ENCODE results near the gene CYB5R2.

Gene CYB5R2

DNA sequence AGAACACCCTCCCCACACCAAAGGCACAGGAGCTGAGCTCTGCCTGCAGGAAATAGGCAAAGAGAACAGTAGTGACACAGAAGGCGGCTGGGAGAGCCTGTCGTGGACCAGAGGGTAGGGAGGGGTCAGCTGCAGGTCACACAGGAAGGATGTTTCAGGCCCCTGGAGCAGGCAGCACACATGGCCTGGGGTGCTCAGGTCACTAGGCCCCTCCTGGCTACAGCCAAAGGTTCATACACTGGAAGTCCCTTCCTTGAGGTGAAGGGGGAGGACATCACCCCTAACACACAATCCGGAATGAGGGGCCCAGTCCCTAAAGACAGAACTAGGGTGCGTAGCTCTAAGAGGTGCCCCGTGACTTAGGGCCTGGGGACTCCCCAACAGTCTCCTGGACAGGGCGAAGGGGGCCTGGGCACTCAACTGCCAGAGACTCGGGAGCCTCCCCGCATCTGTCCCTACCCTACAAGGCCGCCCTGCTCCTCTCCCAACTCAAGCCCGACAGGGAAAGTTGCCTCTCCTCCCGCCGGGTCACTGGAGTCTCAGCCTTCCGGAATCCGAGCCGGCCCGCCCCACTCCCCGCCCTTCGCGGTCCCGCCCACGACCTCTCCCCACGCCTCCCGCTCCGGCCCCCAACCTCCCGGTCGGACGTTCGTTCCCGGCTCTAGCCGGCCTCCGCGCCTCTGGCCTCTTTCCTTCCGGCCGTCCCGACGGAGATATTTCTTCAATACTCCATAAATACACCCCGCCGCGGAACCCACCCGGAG is at the start of gene CYB5R2:
Gene CYB5R2 (minus strand): TSS at position 541 of the 764 bp plus-strand sequence. CDS start 675 bp downstream, outside the sequence.
- Mint-ChIP-seq H3K27me3 (peaks cover 35% of the 10 kb centered on the region), H3K27ac (no peak within 1 kb of the TSS), H3K9me3 (ENCODE audit: low read depth) (no peaks in the 10 kb centered on the region), H3K4me3 (peak within 1 kb of the TSS; percentile 82), H3K36me3 (no peaks in the 10 kb centered on the region), H3K4me1 (ENCODE audit: low read depth) (peaks cover 11% of the 10 kb centered on the region)

DNA sequence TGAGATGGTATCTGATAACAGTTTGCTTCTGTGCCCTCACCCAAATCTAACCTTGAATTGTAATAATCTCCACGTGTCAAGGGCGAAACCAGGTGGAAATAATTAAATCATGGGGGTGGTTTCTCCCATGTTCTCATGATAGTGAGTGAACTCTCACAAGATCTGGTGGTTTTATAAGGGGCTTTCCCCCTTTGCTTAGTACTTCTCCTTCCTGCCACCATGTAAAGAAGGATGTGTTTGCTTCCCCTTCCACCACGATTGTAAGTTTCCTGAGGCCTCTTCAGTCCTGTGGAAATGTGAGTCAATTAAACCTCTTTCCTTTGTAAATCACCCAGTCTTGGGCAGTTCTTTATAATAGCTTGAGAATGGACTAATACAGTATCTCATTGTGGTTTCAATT is 41.5 kb upstream of the CYB5R2 start:
- Mint-ChIP-seq H3K27ac (no peak overlapping the region), H3K9me3 (ENCODE audit: low read depth) (no peaks in the 10 kb centered on the region), H3K36me3 (no peaks in the 10 kb centered on the region), H3K4me3 (no peak overlapping the region), H3K27me3 (peaks cover 22% of the 10 kb centered on the region), H3K4me1 (ENCODE audit: low read depth) (no peaks in the 10 kb centered on the region)

DNA sequence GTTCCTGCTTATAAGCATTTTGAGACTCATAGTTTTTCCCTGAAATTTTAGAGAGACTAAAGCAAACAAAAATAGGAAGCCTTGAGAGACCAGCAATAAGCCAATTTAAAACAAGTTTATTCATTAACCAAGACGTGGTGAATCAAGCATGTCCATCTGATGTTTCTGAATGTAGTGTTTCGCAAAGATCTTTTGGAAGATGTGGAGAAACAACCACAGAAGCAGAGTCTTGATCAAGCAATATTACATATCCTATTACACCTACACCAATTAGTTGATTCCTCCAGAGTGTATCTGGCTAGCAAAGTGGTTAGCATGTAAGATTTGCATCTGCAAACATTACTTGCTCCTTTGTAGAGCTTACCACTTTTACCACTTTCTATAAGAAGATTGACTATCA is 33.1 kb upstream of the CYB5R2 start, which contains the start of gene OVCH2:
Gene OVCH2 (minus strand): TSS at position 101 of the 400 bp plus-strand sequence. CDS start 83 bp downstream, at position 18.
- Mint-ChIP-seq H3K9me3 (ENCODE audit: low read depth) (no peaks in the 10 kb centered on the region), H3K27me3 (peaks cover 17% of the 10 kb centered on the region), H3K4me1 (ENCODE audit: low read depth) (no peaks in the 10 kb centered on the region), H3K27ac (no peak within 1 kb of the TSS), H3K4me3 (no peak within 1 kb of the TSS), H3K36me3 (no peaks in the 10 kb centered on the region)

DNA sequence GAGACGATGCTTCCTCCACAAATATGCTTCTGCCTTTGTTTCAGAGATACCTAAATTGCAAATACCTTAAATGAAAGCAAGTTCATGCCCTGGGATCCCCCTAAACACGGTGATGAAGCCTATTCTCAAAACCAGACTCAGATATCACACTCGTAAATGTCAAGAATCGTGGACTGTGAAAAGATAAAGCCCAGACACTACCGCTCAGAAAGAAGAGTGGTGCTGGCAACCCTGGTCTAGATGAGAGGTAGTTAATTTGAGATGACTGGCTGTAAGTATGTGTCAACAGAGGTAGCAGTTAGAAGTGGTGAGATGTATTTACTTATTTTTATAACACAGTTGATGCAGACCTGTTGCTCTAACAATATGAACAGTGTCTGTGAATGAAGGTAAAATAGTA is 30.4 kb upstream of the CYB5R2 start:
- H3K4me1 Mint-ChIP-seq (ENCODE audit: low read depth) = no peaks in the 10 kb centered on the region
- H3K36me3 Mint-ChIP-seq = no peaks in the 10 kb centered on the region
- H3K9me3 Mint-ChIP-seq (ENCODE audit: low read depth) = no peaks in the 10 kb centered on the region
- H3K27ac Mint-ChIP-seq = no peak overlapping the region
- no peak overlapping the region for H3K4me3 Mint-ChIP-seq
- peaks cover 10% of the 10 kb centered on the region for H3K27me3 Mint-ChIP-seq

DNA sequence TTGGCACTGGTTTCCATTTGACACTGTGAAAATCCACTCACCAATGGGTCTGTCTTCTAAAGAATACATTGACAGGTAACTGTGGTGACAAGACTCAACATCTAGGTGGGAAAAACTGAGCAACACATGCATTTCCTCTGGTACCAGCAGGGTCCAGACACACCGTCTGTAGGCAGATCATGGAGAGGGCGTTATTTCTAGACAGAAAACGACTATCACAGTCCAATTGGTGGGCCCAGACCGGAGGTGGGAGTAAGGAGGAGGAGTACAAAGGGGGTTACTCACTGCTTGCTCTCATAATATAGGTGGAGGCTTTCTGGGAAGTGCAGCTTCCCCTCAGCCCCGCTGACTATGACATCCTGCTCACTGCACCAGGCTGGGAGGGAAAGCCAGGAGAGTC is 23.1 kb upstream of the CYB5R2 start:
- H3K27me3 Mint-ChIP-seq = peaks cover 16% of the 10 kb centered on the region
- no peaks in the 10 kb centered on the region for H3K4me1 Mint-ChIP-seq (ENCODE audit: low read depth)
- no peaks in the 10 kb centered on the region for H3K9me3 Mint-ChIP-seq (ENCODE audit: low read depth)
- H3K27ac Mint-ChIP-seq = no peak overlapping the region
- H3K36me3 Mint-ChIP-seq = no peaks in the 10 kb centered on the region
- H3K4me3 Mint-ChIP-seq = no peak overlapping the region

DNA sequence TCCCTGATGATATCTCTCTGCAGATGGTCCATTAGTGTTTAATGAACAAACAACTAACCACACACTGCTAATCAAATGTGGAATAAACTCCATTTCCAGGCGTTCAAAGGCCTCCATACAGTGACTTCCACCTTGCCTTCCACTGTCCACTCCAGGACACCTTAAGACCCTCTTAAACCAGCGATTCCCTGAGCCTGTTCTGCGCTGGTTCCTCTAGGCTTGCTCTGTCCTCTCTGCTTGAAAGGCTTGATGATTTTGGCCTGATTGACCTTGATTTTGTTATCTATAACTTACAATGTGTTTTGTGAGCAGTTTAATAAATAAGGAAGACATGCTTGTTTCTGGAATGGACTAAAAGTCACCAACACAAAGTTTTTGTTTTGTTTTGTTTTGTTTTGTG is 20.9 kb upstream of the CYB5R2 start:
- H3K4me1 Mint-ChIP-seq (ENCODE audit: low read depth) = no peaks in the 10 kb centered on the region
- H3K9me3 Mint-ChIP-seq (ENCODE audit: low read depth) = no peaks in the 10 kb centered on the region
- H3K27me3 Mint-ChIP-seq = peaks cover 18% of the 10 kb centered on the region
- no peak overlapping the region for H3K27ac Mint-ChIP-seq
- no peak overlapping the region for H3K4me3 Mint-ChIP-seq
- H3K36me3 Mint-ChIP-seq = no peaks in the 10 kb centered on the region

DNA sequence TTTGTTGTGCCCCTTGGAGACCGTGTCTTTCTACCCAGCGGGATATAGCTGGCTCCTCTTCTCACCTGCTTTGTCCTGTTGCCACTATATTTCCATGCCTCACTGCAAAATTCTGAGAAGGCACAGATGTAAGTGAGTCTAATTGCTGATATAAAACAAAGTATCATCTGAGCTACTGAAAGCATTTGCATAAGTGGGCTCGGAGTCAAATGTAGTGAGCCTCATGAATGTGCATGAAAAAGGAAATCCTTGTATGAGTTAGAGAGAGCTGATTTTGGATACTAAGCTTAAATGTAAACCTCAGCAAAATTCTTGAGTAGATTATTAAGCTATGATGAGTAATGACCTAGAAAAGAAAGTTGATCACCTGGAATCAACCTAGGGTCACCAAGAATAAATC is 19.1 kb upstream of the CYB5R2 start:
- Mint-ChIP-seq H3K36me3 (no peaks in the 10 kb centered on the region), H3K4me3 (no peak overlapping the region), H3K9me3 (ENCODE audit: low read depth) (no peaks in the 10 kb centered on the region), H3K27me3 (peaks cover 21% of the 10 kb centered on the region), H3K27ac (no peak overlapping the region), H3K4me1 (ENCODE audit: low read depth) (no peaks in the 10 kb centered on the region)

DNA sequence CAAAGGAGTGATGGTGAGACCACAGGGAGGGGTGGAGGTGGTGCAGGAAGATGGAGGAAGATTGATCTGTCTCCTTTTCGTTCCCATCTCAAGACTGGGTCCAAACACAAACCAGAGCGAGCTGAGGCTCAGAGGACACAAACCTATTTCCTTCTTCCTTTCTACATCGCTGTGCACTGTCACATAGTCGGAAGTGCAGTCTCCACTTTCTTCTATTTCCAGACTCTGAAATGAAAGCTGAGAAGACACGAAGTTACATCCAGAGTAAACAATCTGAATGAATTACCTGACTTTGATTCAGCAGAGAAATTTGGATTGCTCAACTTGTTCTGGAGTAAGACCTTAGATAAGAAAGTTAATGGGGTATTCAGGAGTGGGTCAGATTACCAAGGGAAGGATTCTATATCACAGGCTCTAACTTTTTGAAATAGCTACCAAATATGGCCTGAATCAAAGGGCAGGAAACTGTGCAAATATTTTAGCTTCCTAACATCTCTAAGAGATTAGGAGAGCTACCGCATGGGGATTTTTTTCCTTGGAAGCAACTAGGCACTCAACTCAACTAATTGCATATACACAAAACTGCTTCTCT is 18.6 kb upstream of the CYB5R2 start:
- Mint-ChIP-seq H3K4me3 (no peak overlapping the region), H3K27me3 (peaks cover 21% of the 10 kb centered on the region), H3K36me3 (no peaks in the 10 kb centered on the region), H3K4me1 (ENCODE audit: low read depth) (no peaks in the 10 kb centered on the region), H3K27ac (no peak overlapping the region), H3K9me3 (ENCODE audit: low read depth) (no peaks in the 10 kb centered on the region)

DNA sequence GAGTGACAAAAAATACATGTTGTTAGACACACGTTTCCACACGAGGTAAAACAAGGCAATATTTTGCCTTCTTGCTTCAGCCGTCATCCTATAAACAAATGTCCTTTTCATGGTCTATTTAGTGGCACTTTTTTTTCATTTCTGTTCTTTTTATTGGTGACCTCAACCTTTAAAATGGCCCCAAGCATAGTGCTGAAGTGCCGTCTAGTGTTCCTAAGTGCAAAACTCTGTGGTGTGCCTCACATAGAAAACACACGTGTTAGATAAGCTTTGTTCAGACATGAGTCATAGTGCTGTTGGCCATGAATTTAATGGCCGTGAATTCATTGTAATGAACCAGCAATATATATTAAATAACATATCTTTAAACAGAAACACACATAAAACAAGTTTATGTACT is 17.3 kb upstream of the CYB5R2 start:
- Mint-ChIP-seq H3K4me1 (ENCODE audit: low read depth) (no peaks in the 10 kb centered on the region), H3K27me3 (peaks cover 21% of the 10 kb centered on the region), H3K9me3 (ENCODE audit: low read depth) (no peaks in the 10 kb centered on the region), H3K27ac (no peak overlapping the region), H3K4me3 (no peak overlapping the region), H3K36me3 (no peaks in the 10 kb centered on the region)

DNA sequence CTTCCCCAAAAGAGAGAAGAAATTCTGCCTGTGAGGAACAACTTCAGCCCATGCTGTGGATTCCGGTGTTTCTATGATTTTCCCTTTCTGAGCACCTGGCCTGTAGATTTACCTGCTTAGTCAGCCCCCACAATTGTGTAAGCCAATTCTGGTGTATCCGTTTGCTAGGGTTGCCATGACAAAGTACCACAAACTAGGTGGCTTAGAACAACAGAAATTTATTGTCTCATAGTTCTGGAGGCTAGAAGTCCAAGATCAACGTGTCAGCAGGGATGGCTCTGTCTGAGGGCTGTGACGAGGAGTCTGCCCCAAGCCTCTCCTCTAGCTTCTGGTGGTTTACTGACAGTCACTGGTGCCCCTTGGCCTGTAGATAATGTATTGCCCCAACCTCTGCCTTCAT is 15.9 kb upstream of the CYB5R2 start:
- Mint-ChIP-seq H3K4me3 (no peak overlapping the region), H3K27me3 (peaks cover 20% of the 10 kb centered on the region), H3K36me3 (no peaks in the 10 kb centered on the region), H3K27ac (no peak overlapping the region), H3K9me3 (ENCODE audit: low read depth) (no peaks in the 10 kb centered on the region), H3K4me1 (ENCODE audit: low read depth) (no peaks in the 10 kb centered on the region)

DNA sequence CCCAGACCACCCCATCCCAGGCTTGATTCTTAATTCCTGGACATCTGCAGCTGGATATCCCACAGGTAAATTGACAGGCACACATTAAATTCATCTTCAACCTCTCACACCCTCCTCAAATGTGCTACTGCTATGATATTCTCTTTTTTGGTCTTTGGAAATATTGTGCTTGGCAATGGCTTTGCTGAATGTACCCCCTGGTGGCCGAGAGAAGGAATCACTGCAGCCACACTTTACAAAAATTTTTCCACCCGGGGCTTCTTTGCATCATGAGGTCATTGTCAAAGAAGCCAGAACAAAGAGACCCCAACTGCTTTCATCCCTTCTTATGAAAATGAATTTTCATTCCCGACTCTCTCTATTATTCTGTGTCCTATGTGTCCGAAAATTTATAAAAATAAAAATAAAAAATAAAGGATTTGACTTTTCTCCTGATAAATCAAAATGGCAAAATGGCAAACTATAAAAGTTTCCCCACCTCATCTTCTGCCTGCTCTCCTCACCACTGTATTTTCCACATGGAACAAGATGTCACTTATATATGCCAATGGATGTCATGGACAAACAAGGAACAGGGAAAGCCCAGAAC is 15.0 kb upstream of the CYB5R2 start:
- no peak overlapping the region for H3K4me3 Mint-ChIP-seq
- H3K36me3 Mint-ChIP-seq = no peaks in the 10 kb centered on the region
- no peak overlapping the region for H3K27ac Mint-ChIP-seq
- no peaks in the 10 kb centered on the region for H3K4me1 Mint-ChIP-seq (ENCODE audit: low read depth)
- no peaks in the 10 kb centered on the region for H3K9me3 Mint-ChIP-seq (ENCODE audit: low read depth)
- peaks cover 11% of the 10 kb centered on the region for H3K27me3 Mint-ChIP-seq

DNA sequence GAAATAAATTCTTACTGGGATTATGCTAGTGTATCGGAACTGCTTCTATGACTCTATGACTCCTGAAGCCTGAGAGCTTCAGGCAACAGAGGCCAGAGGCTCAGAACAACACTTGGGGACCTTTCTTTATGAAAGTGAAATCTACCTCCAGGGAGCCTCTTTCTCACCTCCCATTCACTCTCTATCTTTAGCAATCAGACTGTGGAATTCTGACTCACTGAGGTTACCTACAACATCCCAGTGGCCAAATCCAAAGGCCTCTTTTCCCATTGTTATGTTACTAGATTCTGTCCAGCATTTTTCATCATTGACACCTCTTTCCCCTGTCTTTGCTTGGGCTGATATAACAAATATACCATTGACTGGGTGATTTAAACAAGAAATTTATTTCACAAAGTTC is 14.1 kb upstream of the CYB5R2 start:
- Mint-ChIP-seq H3K27me3 (peaks cover 9% of the 10 kb centered on the region), H3K27ac (no peak overlapping the region), H3K4me3 (no peak overlapping the region), H3K9me3 (ENCODE audit: low read depth) (no peaks in the 10 kb centered on the region), H3K36me3 (no peaks in the 10 kb centered on the region), H3K4me1 (ENCODE audit: low read depth) (no peaks in the 10 kb centered on the region)

DNA sequence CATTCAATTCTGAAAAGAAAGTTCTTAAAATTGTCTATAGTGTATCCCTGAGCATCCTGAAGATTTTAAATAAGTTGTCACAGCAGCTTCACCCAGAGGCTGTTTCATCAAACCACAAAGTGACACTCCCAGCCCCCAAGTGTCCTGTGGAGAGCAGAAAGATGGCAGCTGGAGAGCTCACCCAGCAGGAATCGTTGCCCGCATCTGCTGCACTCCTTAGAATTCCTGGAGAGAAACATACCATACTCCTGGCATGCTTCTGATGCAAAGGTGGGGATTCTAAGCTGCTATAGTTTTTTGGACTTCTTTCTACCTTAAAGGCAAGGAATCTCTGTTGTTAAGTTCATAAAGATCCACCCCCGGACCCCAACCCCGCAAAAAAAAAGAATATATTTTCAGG is 13.5 kb upstream of the CYB5R2 start:
- Mint-ChIP-seq H3K9me3 (ENCODE audit: low read depth) (no peaks in the 10 kb centered on the region), H3K27ac (no peak overlapping the region), H3K4me1 (ENCODE audit: low read depth) (no peaks in the 10 kb centered on the region), H3K4me3 (no peak overlapping the region), H3K36me3 (no peaks in the 10 kb centered on the region), H3K27me3 (peaks cover 8% of the 10 kb centered on the region)

DNA sequence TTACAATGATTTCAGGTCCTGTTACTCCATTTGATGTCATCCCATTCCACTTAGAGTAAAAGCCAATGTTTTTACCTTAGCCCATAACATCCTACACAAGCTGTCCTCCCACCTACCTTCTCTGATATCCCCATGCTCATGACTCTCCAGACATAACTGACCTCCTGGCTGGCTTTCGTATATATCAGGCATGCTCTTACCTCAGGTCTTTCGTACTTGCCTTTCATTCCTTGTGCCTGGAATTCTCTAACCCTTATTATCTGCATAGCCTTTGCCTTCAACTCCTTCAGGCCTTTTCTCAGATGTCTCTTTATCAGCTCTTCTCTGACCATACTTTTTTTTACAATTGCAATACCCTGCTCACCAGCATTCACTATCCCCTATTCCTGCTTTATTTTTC is 10.3 kb upstream of the CYB5R2 start:
- Mint-ChIP-seq H3K4me3 (no peak overlapping the region), H3K27ac (no peak overlapping the region), H3K9me3 (ENCODE audit: low read depth) (no peaks in the 10 kb centered on the region), H3K36me3 (no peaks in the 10 kb centered on the region), H3K27me3 (peaks cover 4% of the 10 kb centered on the region), H3K4me1 (ENCODE audit: low read depth) (no peaks in the 10 kb centered on the region)

DNA sequence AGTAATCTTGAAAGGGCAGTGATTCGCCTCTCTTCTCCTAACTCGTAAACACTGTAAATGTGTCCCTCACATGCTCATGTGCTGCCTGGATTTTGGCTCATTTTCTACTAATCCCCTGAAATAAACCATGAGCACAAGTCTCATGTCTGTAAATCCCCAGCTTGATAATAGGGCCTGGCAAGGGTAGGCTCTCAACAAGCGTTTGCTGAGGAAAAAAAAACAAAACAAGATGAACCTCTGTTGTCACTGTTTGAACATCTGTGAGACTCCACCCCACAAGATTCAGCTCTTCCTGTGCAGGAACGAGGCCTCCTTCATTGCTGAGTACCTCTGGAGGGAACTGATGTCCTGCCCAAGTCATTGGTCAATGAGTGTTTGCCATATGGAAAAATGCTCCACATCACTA is 4.5 kb upstream of the CYB5R2 start:
- H3K27ac Mint-ChIP-seq = no peak overlapping the region

More for the DNA sequence above, 4.5 kb upstream of the CYB5R2 start:
- H3K27me3 Mint-ChIP-seq = peaks cover 36% of the 10 kb centered on the region
- no peak overlapping the region for H3K4me3 Mint-ChIP-seq
- no peaks in the 10 kb centered on the region for H3K9me3 Mint-ChIP-seq (ENCODE audit: low read depth)
- peaks cover 8% of the 10 kb centered on the region for H3K4me1 Mint-ChIP-seq (ENCODE audit: low read depth)
- no peaks in the 10 kb centered on the region for H3K36me3 Mint-ChIP-seq

Measured in activated naive CD8-positive, alpha-beta T cell (primary cell).